ENCODE data around the gene SLC35A1. TPM values are rescaled to one million over a fixed set of nuclear protein-coding genes. Genes with fewer than 3 reads are reported as not detected.

SLC35A1 gene
- total and polyA plus RNA-seq, 10 donors, result 13.3 to 25.4 (median 18.7) TPM

DNA sequence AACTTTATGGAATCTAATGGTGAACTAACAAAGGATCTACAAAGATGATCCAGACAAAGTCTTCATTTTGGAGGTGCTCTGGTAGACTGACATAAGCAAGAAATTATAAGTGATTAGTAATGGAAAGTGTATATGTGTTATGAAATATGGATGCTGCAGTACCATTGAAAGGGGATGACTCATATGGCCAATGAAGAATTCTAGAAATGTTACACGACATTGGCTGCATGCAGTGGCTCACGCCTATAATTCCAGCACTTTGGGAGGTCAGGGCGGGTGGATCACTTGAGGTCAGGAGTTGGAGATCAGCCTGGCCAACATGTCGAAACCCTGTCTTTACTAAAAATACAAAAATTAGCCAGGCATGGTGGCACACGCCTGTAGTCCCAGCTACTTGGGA, 41.5 kb upstream of the SLC35A1 start:
- Histone ChIP-seq H3K9me3 (no peaks in the 10 kb centered on the region), H3K27ac (no peak overlapping the region), H3K27me3 (replicated peaks in 1 of 7) (no peaks in the 10 kb centered on the region), H3K36me3 (no peaks in the 10 kb centered on the region), H3K4me3 (no peak overlapping the region), H3K4me1 (no peaks in the 10 kb centered on the region)
- intact Hi-C loops (cut with DNase I; ENCODE audit: low total_unique reads), result no loop called here
- 83 to 92% (median 90%) methylated on average over 5 of the region's 5 CpGs for WGBS, 5 donors
- no peak for TF ChIP-seq CTCF (IDR thresholded peaks at IDR 0.05 in 8 of 11, conservative IDR thresholded peaks at IDR 0.05 in 3 of 11)
- TF ChIP-seq POLR2A (IDR thresholded peaks at IDR 0.05), result no peak
- TF ChIP-seq POLR2AphosphoS5 (IDR thresholded peaks at IDR 0.05), result no peak
- DNase-seq, result no peak

DNA sequence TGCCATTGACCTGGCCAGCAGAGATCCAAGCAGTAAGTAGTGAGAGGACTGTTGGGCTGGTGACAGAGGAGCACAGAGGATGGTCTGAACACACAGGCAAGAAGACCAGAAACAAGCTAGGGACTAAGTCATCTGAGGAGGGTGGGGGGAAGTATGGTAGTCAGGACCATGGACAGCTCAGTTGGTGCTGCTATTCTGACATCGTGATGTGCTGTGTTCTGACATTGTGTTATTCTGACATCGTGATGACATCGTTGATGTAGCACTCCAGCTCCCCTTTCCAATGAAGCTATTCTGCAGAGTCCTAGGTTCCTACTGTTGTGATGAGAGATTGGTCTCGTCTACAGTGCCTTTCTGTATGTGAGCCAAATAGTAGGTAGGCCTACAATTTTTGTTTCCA, 36.3 kb upstream of the SLC35A1 start:
- 15 to 34% (median 18%) methylated on average over 4 of the region's 4 CpGs for WGBS, 5 donors
- no peak for DNase-seq
- no peaks in the 10 kb centered on the region for H3K4me1 ChIP-seq
- TF ChIP-seq CTCF (IDR thresholded peaks at IDR 0.05 in 8 of 11, conservative IDR thresholded peaks at IDR 0.05 in 3 of 11) (no peak), POLR2A (IDR thresholded peaks at IDR 0.05) (no peak), POLR2AphosphoS5 (IDR thresholded peaks at IDR 0.05) (no peak)
- no peaks in the 10 kb centered on the region for H3K36me3 ChIP-seq
- H3K9me3 ChIP-seq, result peaks cover 0 to 4% (median 0%) of the 10 kb centered on the region in 8 donors
- H3K27ac ChIP-seq, result no peak overlapping the region
- intact Hi-C loops (cut with DNase I; ENCODE audit: low total_unique reads), result no loop called here
- no peak overlapping the region for H3K4me3 ChIP-seq
- H3K27me3 ChIP-seq (replicated peaks in 1 of 7), result no peaks in the 10 kb centered on the region

DNA sequence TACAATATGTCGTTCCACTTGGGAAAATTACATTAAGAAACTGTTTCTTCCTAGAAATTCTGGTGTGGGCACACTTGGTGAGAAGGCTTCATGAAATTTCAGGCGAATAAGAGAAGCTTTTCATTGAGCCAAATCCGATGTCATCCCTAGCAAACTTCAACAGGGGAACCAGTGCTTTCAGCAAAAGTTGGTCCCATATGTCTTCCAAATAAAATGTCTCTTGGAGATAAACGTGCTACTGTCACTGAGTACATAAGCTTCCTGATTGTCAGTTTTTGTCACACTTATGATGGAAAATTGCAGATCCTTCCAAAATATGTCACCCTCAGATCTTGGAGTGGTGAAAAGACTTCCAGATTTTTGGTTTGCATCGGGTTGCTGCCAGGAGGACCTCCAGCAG, 31.1 kb upstream of the SLC35A1 start:
- intact Hi-C loops (cut with DNase I; ENCODE audit: low total_unique reads), result no loop called here
- H3K27ac ChIP-seq, result no peak overlapping the region
- peaks cover 0 to 3% (median 0%) of the 10 kb centered on the region in 7 donors for H3K27me3 ChIP-seq (replicated peaks in 1 of 7)
- H3K4me3 ChIP-seq, result no peak overlapping the region
- no peaks in the 10 kb centered on the region for H3K4me1 ChIP-seq
- TF ChIP-seq CTCF (IDR thresholded peaks at IDR 0.05 in 8 of 11, conservative IDR thresholded peaks at IDR 0.05 in 3 of 11) (no peak), POLR2AphosphoS5 (IDR thresholded peaks at IDR 0.05) (no peak), POLR2A (IDR thresholded peaks at IDR 0.05) (no peak)
- 76 to 88% (median 82%) methylated on average over 5 of the region's 5 CpGs for WGBS, 5 donors
- DNase-seq, result no peak
- H3K9me3 ChIP-seq, result peaks cover 0 to 4% (median 0%) of the 10 kb centered on the region in 8 donors
- no peaks in the 10 kb centered on the region for H3K36me3 ChIP-seq

DNA sequence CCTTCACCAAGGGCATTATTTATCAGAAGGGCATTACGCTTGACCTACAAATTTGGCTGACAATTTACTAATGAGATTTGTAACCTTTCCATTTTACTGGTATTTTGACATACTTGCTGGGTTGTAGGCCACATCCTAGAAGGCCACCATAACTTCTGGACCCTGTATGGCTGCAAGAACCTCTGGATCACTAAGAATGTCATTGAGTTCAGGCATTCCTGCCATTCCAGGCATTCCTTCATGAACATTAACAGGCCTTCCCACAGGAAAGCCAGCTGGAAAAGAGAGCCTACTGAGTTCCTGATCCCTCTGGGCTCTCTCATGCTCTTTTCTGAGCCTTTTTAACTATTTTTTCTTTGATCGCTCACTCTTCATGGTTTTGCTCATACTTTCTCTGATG, 28.4 kb upstream of the SLC35A1 start:
- no peak for TF ChIP-seq POLR2AphosphoS5 (IDR thresholded peaks at IDR 0.05)
- TF ChIP-seq POLR2A (IDR thresholded peaks at IDR 0.05), result no peak
- TF ChIP-seq CTCF (IDR thresholded peaks at IDR 0.05 in 8 of 11, conservative IDR thresholded peaks at IDR 0.05 in 3 of 11), result no peak
- Histone ChIP-seq H3K27ac (no peak overlapping the region), H3K36me3 (no peaks in the 10 kb centered on the region), H3K4me3 (no peak overlapping the region), H3K27me3 (replicated peaks in 1 of 7) (peaks cover 0 to 14% (median 0%) of the 10 kb centered on the region in 7 donors), H3K9me3 (no peaks in the 10 kb centered on the region), H3K4me1 (no peaks in the 10 kb centered on the region)
- DNase-seq, result no peak
- intact Hi-C loops (cut with DNase I; ENCODE audit: low total_unique reads), result no loop called here
- 95 to 100% (median 98%) methylated on average over 2 of the region's 2 CpGs for WGBS, 5 donors
